Erythroblast (primary cell): ENCODE results near the gene TSPAN9.

Source experiments
- GATA1 ChIP-seq: IDR thresholded peaks from 2 replicates; pipeline ENCODE4 v1.6.1; 2011; ENCODE audit warnings: low read depth, mild to moderate bottlenecking, control low read depth, low read length, moderate library complexity
- POLR2A ChIP-seq: IDR thresholded peaks from 2 replicates; pipeline ENCODE4 v1.6.1; 2011; ENCODE audit warnings: mild to moderate bottlenecking, low read length

DNA sequence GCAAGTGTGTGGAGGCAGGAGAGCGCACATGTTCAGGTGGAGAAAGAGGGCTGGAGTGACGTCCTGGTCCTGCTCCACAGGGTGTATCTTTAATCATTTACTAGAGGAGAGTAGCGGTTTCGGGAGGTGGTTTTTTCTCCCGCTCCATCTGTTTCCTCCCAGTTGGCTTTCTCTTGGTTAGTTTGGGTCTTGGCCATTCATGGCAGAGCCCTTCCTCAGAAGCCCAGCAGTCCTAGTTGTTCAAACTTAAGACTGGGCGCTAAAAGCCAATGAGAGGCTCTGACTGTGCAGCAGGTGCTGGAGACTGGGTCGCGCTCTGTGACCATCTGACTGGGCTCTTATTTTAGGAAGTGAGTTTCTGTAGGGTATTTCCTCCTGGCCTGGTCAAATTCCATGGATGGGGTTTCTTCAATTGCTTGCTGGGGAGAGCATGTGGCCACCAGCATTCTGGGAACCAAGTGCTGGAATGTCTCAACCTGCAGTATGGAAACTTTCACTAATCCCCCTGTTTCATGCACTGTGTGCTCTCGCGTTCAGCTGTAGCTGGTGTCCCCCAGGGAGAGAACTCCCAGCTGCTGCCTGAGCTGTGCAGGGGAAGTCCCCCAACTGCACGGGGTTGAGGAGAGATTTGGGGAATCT is 27.4 kb upstream of the TSPAN9 start:
- TF ChIP-seq POLR2A (no peak), GATA1 (no peak)
